ENCODE results near the gene STAC3.

GRCh38 chr12:57226588-57227314 lies 24.2 kb downstream of the STAC3 start:
- TF ChIP-seq POLR2AphosphoS5 (IDR thresholded peaks at IDR 0.05; ENCODE audit: low read depth, low read length) (no peak), POLR2A (IDR thresholded peaks at IDR 0.05; ENCODE audit: low read depth, low read length) (no peak), TAF1 (IDR thresholded peaks at IDR 0.05; ENCODE audit: borderline replicate concordance, low read depth, low read length) (no peak)

All from GM12892 (cell line).